IMR-90 (cell line): Measurements from ENCODE around the gene PSMD4.

Source experiments
- CEBPB ChIP-seq: IDR thresholded peaks from 2 replicates; pipeline ENCODE4 v1.6.1; 2012; ENCODE audit warnings: low read depth, low read length, improper control_type of control experiment
- CTCF ChIP-seq: conservative IDR thresholded peaks from 2 replicates; pipeline ENCODE4 v1.5.1; 2012; ENCODE audit warnings: mild to moderate bottlenecking, low read depth, low read length, improper control_type of control experiment
- MXI1 ChIP-seq: IDR thresholded peaks from 2 replicates; pipeline ENCODE4 v1.6.1; 2012; ENCODE audit warnings: low read depth, mild to moderate bottlenecking, low read length, moderate library complexity, borderline replicate concordance
- POLR2A ChIP-seq: IDR thresholded peaks from 2 replicates; pipeline ENCODE4 v1.6.1; 2012; ENCODE audit warnings: mild to moderate bottlenecking, low read depth, low read length
- RFX5 ChIP-seq: IDR thresholded peaks from 2 replicates; pipeline ENCODE4 v1.8.0; 2012; ENCODE audit warnings: low read depth, mild to moderate bottlenecking, low read length, moderate library complexity

- TF ChIP-seq MXI1, result no peak; the same call in 1 of the 2 replicates
- TF ChIP-seq CTCF, result no peak
- no peak for TF ChIP-seq POLR2A
- no peak for TF ChIP-seq RFX5
- no peak for TF ChIP-seq CEBPB
Observed at GRCh38 chr1:151313501-151313900, 59.0 kb downstream of the PSMD4 start.
